ENCODE data around the gene CSAD.
A peak's percentile ranks its signal among the peaks of the same experiment; 100 is the strongest.
"Not testable (repeated sequence)": the region's sequence is repeated elsewhere in the genome, so short reads cannot be mapped to it uniquely, and the experiment has no call there.

The CSAD gene

GRCh38 chr12:53178803-53179202 is 1.9 kb downstream of the CSAD start:
- not testable (repeated sequence) for DNase-seq

DNA sequence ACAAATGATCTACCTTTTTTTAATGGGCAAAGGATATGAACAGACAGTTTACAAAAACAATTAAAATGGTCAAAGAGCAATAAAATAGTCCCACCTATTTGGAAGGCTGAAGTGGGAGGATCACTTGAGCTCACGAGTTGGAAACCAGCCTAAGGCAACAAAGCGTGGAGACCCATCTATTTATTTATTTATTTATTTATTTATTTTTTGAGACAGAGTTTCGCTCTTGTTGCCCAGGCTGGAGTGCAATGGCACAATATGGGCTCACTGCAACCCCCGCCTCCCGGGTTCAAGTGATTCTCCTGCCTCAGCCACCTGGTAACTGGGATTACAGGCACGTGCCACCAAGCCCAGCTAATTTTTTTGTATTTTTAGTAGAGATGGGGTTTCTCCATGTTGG is 3.3 kb downstream of the CSAD start:
- DNase-seq, result not testable (repeated sequence)

DNA sequence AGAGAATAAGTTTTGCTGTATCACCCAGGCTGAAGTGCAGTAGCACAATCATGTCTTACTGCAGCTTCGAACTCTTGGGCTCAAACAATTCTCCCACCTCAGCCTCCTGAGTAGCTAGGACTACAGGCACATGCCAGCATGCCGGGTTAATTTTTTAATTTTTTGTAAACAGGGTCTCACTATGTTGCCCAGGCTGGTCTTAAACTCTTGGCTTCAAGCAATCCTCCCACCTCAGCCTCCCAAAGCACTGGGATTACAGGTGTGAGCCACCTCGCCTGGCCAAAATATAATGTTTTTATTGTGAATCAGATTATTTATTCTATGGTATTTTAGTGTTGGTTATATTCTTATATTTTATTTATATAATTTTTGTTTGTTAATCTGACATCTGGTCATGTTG is 4.0 kb downstream of the CSAD start:
- no peak for DNase-seq

GRCh38 chr12:53174881-53175491 is 5.7 kb downstream of the CSAD start:
- no peak for DNase-seq

- no peak for DNase-seq
Measured at GRCh38 chr12:53173085-53173715, 7.5 kb downstream of the CSAD start.

- DNase-seq, result no peak
Measured at GRCh38 chr12:53172352-53172751, 8.4 kb downstream of the CSAD start.

DNA sequence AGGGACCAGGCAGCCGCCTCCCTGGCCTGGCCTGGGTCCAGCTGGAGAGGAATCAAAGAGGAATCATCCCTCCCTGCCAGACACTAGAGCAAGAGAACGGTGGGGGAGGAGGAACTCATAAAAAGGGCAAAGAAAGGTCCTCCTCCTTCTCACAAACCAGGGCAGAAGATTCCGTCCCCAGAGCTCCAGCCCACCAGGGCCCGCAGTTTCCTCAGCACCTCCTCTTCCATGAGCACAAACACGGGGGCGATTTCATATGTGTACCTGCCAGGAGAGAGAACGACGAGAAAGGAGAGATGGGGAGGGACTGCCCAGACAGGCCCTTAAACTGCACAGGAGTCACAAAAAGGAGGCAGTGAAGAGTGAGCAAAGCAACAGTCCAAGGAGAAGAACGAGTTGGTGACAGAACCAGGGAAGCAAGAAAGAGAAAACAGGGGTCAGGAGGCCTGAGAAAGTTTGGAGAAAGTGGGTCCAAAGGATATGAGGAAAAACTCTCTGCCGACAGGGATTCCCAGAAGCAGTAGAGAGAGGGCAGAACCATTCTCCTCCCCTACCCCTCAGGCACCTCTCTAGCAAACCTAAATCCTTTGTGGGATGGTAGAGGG is 8.9 kb downstream of the CSAD start:
- no peak for DNase-seq

GRCh38 chr12:53170876-53171724 is 9.6 kb downstream of the CSAD start:
- DNase-seq, result no peak

DNA sequence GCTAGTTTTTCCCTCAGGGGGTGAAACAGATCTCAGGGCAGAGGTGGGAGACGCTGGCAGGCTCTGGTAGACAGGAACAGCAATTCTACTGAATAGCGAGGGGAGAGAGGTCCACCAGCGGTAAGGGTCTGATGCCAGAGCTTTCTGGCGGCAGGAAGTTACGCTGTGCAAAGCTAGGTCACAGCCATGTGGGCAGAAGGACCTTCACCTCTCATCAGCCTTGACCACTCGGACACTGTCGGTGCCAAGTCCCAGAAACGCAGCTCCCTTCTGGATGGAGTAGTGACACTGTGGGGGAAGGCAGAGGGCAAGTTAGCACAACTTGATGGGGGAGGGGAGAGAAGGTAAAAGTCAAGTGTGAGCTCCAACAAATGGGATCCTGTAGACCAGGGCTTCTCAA is 10.5 kb downstream of the CSAD start:
- DNase-seq, result no peak

DNA sequence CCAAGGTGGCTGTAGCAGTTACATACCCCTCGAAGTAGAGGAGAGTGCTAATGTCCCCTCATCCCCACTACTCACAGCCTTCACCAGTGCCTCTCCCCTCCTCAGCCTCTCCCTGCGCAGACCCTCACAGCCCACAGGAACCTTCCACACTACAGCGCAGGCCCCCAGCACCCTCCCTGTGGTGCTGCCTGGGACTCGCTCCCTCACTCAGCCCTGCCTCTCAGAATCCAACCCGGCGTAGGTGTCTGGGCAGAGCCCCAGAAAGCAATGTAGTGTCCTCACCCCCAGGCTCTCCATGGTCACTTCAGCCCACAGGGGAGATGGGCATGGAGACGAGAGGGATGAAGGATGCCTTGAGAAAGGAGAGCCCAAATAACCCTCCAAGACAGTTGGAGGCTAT is 11.1 kb downstream of the CSAD start:
- no peak for DNase-seq

DNA sequence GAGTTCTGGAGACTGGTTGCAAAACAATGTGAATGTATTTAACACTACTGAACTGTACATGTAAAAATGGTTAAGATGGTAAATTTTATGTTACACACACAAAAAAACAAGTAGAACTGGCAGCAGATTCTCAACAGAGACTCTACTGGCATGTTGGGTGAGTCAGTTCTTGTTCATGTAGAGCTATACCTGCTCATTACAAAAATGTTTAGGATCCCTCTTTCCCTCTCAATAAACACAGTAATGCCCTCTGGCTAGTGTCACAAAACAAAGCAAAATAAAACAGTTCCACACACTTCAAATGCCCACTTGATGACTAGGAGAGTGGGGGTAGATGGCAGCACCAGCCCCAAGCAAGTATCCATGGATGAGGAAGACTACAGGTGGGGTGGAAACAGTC is 13.9 kb downstream of the CSAD start:
- DNase-seq, result no peak

- DNase-seq, result not testable (repeated sequence)
Measured at GRCh38 chr12:53163008-53163407, 17.7 kb downstream of the CSAD start.

DNA sequence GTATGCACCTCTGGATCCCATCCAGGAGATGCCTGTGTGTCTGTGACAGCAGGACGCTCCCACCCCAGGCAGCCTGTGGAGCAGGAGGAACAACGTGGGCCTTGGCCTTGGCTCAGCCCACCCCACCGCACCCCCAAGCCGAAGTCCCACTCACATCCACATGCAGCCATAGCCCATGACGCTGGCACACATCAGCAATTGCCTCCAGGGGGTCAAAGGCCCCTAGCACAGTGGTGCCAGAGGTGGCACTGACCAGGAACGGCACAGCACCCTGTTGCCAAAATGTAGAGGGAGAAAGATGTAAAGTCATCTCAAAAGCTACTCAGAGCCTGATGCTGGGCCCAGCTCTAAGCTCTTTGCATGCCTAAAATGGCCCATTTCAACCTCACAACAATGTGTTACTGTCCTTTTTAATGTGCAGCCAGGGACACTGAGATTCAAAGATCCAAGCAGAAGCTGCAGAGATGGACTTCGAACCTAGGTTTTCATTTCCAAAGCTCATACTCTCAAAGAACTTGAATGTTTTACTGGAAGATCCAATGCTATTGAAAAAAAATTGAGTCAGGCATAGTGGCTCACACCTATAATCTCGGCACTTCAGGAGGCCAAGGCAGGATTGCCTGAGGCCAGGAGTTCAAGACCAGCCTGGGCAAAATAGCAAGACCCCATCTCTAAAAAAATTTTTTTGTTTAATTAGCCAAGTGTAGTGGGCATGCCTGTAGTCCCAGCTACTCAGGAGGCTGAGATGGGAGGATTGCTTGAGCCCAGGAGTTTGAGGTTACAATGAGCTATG is 19.4 kb downstream of the CSAD start:
- no peak for DNase-seq

GRCh38 chr12:53160673-53161072 is 20.1 kb downstream of the CSAD start:
- no peak for DNase-seq

DNA sequence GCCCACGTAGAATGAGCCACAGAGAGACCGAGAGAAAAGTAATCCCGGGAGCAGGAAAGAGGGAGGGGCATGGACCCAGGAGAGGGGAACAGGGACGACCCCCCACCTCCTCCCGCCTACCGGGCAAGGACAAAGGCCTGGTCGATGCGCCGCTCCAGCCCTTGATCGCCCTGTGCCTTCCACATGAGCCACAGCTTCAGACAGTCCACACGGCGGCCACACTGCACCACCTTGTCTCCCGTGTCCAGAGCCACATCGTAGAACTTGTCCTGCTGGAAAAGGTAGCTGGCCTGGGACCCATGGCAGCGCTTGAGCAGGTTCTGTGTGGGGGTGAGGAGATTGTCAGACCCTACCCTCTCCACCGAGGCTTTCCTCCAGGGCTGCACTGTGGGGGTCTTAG is 20.7 kb downstream of the CSAD start:
- no peak for DNase-seq

DNA sequence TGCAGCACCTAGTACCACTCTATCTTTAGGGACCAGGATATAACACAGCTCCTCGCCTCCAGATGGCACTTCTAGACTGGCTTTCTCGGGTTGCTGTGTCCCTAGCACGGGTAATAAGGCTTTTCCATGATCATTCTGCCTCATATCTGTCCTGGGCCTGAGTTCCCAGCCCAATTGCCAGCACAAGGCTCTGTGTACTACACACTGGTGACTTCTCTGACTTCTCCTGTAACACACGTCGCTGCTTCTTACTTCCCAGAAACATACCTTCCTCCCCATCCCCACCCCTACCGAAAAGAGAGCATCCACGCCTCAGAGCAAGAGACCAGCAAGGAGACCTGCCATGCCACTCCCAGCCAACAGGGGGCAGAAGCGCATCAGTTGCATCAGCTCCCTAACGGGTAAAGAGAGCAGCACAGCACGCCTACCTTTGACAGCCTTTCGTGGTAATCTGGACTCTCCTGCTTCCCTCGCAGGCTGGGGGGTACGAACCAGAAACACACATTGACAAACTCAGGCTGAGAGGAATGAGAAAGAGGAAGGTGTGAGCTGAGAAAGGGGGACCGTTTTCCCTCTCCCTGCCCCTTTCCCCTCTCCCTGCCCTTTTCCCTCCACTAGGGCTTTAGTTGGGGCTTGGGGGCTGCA is 21.4 kb downstream of the CSAD start:
- DNase-seq, result peak; percentile 40 to 50

DNA sequence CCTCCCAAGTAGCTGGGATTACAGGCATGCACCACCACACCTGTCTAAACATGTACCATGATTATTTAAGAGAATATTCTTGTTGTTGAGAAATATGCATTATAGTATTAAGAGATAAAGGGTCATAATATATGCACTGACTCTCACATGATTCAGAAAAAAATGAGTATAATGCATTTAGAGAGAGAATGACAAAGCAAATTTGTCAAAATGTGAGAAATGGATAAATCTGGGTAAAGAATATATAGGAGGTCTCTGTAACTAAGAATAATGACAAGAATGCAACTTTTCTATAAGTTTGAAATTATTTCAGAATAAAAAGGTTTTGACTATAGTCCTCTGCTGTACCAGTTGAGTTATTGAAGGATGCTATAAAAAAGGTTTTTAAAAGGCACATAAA is 28.3 kb downstream of the CSAD start:
- no peak for DNase-seq

DNA sequence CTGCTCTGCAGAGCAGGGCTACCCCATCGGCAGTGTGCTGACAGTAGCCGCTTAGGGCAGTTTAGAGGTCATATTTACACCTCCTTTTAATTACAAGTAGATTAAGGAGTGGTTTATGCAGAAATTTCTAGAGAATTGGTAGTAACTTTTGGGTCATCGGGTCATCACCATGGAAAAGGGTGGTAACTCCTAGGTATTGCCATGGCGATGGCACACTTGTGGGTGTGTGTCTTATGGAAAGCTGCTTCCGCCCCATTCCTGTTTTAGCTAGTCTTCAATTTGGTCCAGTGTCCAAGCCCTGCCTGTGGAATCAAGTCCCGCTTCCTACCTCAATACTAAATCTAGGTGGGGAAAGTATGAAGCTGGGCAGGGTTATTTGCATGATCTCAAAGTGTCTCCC is 29.7 kb downstream of the CSAD start:
- no peak for DNase-seq

GRCh38 chr12:53147653-53148052 is 33.1 kb downstream of the CSAD start:
- no peak for DNase-seq

GRCh38 chr12:53147181-53147580 is 33.5 kb downstream of the CSAD start:
- no peak for DNase-seq

DNA sequence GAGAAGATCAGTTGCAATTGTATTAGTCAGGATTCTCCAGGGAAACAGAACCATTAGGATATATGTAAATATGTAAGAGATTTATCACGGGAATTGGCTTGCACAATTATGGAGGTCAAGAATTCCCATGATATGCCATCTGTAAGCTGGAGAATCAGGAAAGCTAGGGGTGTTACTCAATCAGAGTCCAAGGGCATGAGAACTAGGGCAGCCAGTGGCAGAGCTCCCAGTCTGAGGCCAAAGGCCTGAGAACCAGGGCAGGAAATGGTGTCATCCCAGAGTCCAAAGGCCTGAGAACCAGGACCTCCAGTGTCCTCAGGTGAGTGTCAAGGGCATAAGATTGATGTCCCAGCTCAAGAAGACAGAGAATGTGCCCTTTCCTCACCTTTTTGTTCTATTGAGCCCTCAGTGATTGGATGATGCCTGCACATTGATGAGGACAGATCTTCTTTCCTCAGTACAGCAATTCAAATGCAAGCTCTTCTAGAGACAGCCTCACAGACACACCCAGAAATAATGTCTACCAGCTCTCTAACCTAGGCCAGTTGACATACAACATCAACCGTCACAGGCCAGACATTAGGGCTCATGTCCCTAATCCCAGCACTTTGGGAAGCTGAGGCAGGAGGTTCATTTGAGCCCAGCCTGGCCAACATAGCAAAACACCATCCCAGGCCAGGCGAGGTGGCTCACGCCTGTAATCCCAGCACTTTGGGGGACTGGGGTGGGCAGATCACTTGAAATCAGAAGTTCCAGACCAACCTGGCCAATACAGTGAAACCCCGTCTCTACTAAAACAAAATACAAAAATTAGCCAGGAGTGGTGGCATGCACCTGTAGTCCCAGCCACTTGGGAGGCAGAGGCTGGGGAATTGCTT is 35.1 kb downstream of the CSAD start:
- no peak for DNase-seq
